H1 (cell line): ENCODE measurements around the gene AGER. TPM values are rescaled to one million over a fixed set of nuclear protein-coding genes. Genes with fewer than 3 reads are reported as not detected.

Experiments
- BCL11A ChIP-seq, 2 experiments: IDR thresholded peaks; one replicate each; pipeline ENCODE4 v1.6.1; 2011; ENCODE audit warnings: low read depth in 2 of 2, low read length in 2 of 2, mild to moderate bottlenecking in 2 of 2
- CHD7 ChIP-seq: fragments of 300-600 bp; sonication (generic); IDR thresholded peaks from 2 replicates; pipeline ENCODE4 v1.7.1; 2012; ENCODE audit warnings: low read length, moderate library complexity, mild to moderate bottlenecking, inconsistent platforms; ENCODE audit not compliant: insufficient replicate concordance
- CTBP2 ChIP-seq: IDR thresholded peaks from 2 replicates; pipeline ENCODE4 v1.7.0; 2011; ENCODE audit warnings: borderline replicate concordance, mild to moderate bottlenecking, moderate library complexity, mixed read lengths, low read length; ENCODE audit not compliant: insufficient read depth, insufficient read length
- GTF2F1 ChIP-seq: IDR thresholded peaks from 2 replicates; pipeline ENCODE4 v1.6.1; 2012; ENCODE audit warnings: low read depth, low read length, improper control_type of control experiment, borderline replicate concordance
- NANOG ChIP-seq: IDR thresholded peaks from 2 replicates; pipeline ENCODE4 v1.6.1; 2011; ENCODE audit warnings: low read length, low read depth, mild to moderate bottlenecking, inconsistent platforms; ENCODE audit not compliant: insufficient read depth, poor library complexity, severe bottlenecking
- NRF1 ChIP-seq: IDR thresholded peaks from 2 replicates; pipeline ENCODE4 v1.6.1; 2011; ENCODE audit warnings: mild to moderate bottlenecking, low read depth, low read length, improper control_type of control experiment
- POLR2AphosphoS5 ChIP-seq: IDR thresholded peaks from 2 replicates; pipeline ENCODE4 v1.6.1; 2011; ENCODE audit warnings: low read depth, low read length
- SAP30 ChIP-seq: fragments of 300-600 bp; sonication (generic); IDR thresholded peaks from 2 replicates; pipeline ENCODE4 v1.7.1; 2012; ENCODE audit warnings: low read length, moderate library complexity, mild to moderate bottlenecking, inconsistent platforms; ENCODE audit not compliant: insufficient read depth, insufficient replicate concordance
- TCF12 ChIP-seq: IDR thresholded peaks from 2 replicates; pipeline ENCODE4 v1.6.1; 2011; ENCODE audit warnings: low read depth, mild to moderate bottlenecking, low read length
- ZNF274 ChIP-seq: IDR thresholded peaks from 2 replicates; pipeline ENCODE4 v1.7.0; 2012; ENCODE audit warnings: low read length, borderline replicate concordance; ENCODE audit errors: extremely low read depth
- polyA plus RNA-seq, 7 experiments: library from polyadenylated mRNA; depleted of rRNA in 3 of 7; stranded (reverse) in 5 of 7; unstranded in 2 of 7; fragments of >200 nt in 5 of 7; fragments of 200-250 nt in 2 of 7; gene quantifications; 1 replicate in 5 of 7; 2 replicates in 1 of 7; 4 replicates in 1 of 7; pipeline versions ENCODE4 v1.2.1 to v1.2.3, GENCODE V29; 2011 to 2013; ENCODE audit warnings: missing spikeins in 2 of 7, mixed read lengths in 2 of 7
- total RNA-seq: library from RNA; stranded (reverse); fragmentation: NEBNext Ultra II Directional; extraction: Animal tissue kit (Norgen Biotek cat#: 25700); gene quantifications from 2 replicates; pipeline ENCODE4 v1.2.1, GENCODE V29; 2021

AGER gene
- total and polyA plus RNA-seq, 2 of the 8 experiments (the other 6 are each of a cell fraction or from before 2014, with no cell fraction given), result 3.8 to 10.9 TPM

GRCh38 chr6:32177788-32178546, 6.1 kb downstream of the AGER start, which contains the start of gene RNF5 (continued):
- TF ChIP-seq ZNF274 (no peak), TCF12 (no peak), BCL11A (IDR thresholded peaks at IDR 0.05; ENCODE audit: low read depth in 2 of 2, low read length in 2 of 2) (no peak), POLR2AphosphoS5 (peak; percentile 33; the same call in 1 of the 2 replicates), NANOG (no peak), GTF2F1 (no peak), SAP30 (no peak), CTBP2 (no peak), NRF1 (peak; percentile 68), CHD7 (no peak)
